Heart left ventricle (tissue), 16 donors: ENCODE measurements around the gene FRMD8. TPM values are rescaled to one million over a fixed set of nuclear protein-coding genes. Genes with fewer than 3 reads are reported as not detected.

Source experiments
- ATAC-seq, 4 donors: fragments of 200-7000 bp; cut with Tn5 transposase; one replicate each; pipeline ENCODE4 v1.9.1; 2020 to 2022; ENCODE audit warnings: moderate library complexity in 4 of 4, mild to moderate bottlenecking in 3 of 4, moderate number of reproducible peaks in 1 of 4
- DNase-seq, 5 donors: peaks; one replicate each; pipeline ENCODE4 v3.0.0-alpha.2; 2020
- H3K27ac ChIP-seq, 12 donors: fragments of 200-600 bp; sonication (generic) in 4 of 12; one replicate each; pipeline versions ENCODE4 v1.5.0 to v1.8.0; 2016 to 2022; ENCODE audit warnings: mild to moderate bottlenecking in 2 of 12
- H3K27me3 ChIP-seq, 9 donors: fragments of 200-600 bp; sonication (generic) in 2 of 9; one replicate each; pipeline versions ENCODE4 v1.5.1 to v1.8.0; 2016 to 2022; ENCODE audit warnings: mild to moderate bottlenecking in 3 of 9
- H3K36me3 ChIP-seq, 9 donors: fragments of 200-600 bp; sonication (generic) in 2 of 9; one replicate each; pipeline versions ENCODE4 v1.5.0 to v1.8.0; 2018 to 2022; ENCODE audit warnings: mild to moderate bottlenecking in 2 of 9
- H3K4me1 ChIP-seq, 12 donors: fragments of 200-600 bp; sonication (generic) in 4 of 12; one replicate each; pipeline versions ENCODE4 v1.5.0 to v1.8.0; 2016 to 2022; ENCODE audit warnings: mild to moderate bottlenecking in 3 of 12
- H3K4me3 ChIP-seq, 12 donors: fragments of 200-600 bp; sonication (generic) in 4 of 12; one replicate each; pipeline versions ENCODE4 v1.5.0 to v1.8.0; 2017 to 2022; ENCODE audit warnings: mild to moderate bottlenecking in 9 of 12, moderate library complexity in 4 of 12
- H3K9me3 ChIP-seq, 12 donors: fragments of 200-600 bp; sonication (generic) in 4 of 12; one replicate each; pipeline versions ENCODE4 v1.5.0 to v1.8.0; 2016 to 2022; ENCODE audit warnings: mild to moderate bottlenecking in 1 of 12
- POLR2A ChIP-seq, 2 donors: fragments of 450-650 bp; IDR thresholded peaks; one replicate each; pipeline ENCODE4 v1.6.1; 2017; ENCODE audit warnings: antibody characterized with exemption in 2 of 2, mild to moderate bottlenecking in 2 of 2, moderate library complexity in 2 of 2
- WGBS, 4 donors: extraction: QIAGEN DNeasy Blood & Tissue Kit in 2 of 4; methylation state at CpG; one replicate each; pipeline versions ENCODE4 v1.1.5 to v1.1.7; 2013 to 2018; 5-methylcytosine and 5-hydroxymethylcytosine counted together
- intact Hi-C, 10 donors: fragments of 100-400 bp; cut with DNase I; formaldehyde crosslinking; loops; one replicate each; pipeline versions ENCODE4 v1.11.1 to v1.14.2; 2022
- polyA plus RNA-seq, 2 donors: library from polyadenylated mRNA; stranded (reverse); fragments of 200-250 nt; gene quantifications; one replicate each; pipeline ENCODE4 v1.2.3, GENCODE V29; 2013
- total RNA-seq, 9 donors: library from RNA; depleted of rRNA in 2 of 9; stranded (reverse); fragments of >200 nt in 2 of 9; fragmentation: NEBNext Ultra II Directional in 3 of 9; extraction: Animal tissue kit (Norgen Biotek cat#: 25700) in 3 of 9; gene quantifications; one replicate each; pipeline versions ENCODE4 v1.1.0 to v1.2.4, GENCODE V29; 2016 to 2023
- TF ChIP-seq, protein P1 (sequence below), 12 donors: fragments of 200-600 bp; sonication (generic) in 4 of 12; IDR thresholded peaks; one replicate each; pipeline versions ENCODE4 v1.5.0 to v1.8.0; 2018 to 2022; ENCODE audit warnings: antibody characterized with exemption in 12 of 12, mild to moderate bottlenecking in 5 of 12
- donor health status: ischemic (EF 13 %, LVEDD 7.1; RV severe dilation, severe dysfunction).
- donor health status: healthy with polysubstance abuse.
- donor health status: DM: no; HTN: yes; CAD: no.
- donor health status: DM: no; HTN: no; CAD: no.
- donor health status: ischemic (EF 25% LVEDD 6.9; RV normal size, moderate dysfunction).
- donor health status: ischemic (EF 25% LVEDD 5.7; RV mildly dilated, moderate dysfunction).
- donor health status: healthy.
- donor health status: DM: yes; HTN: yes; CAD: no.
- donor health status: ischemic (EF 35%, LVEDD 5.7; RV mildly dilated, moderate dysfunction).
- donor health status: nonischemic (EF 11% LVEDD 7.7; RV severe dilation, severe dysfunction).
- donor health status: DM: yes; HTN: yes; CAD: no.
- donor health status: PGD.
- donor health status: ischemic (EF 29% LVEDD 5.4; RV normal size, mild dysfunction).
- donor health status: nonischemic (EF 23%, LVEDD 6.1; RV moderate dilation, normal function).

The FRMD8 gene
- total and polyA plus RNA-seq, 11 donors: 6.1 to 24.1 (median 11.3) TPM

DNA sequence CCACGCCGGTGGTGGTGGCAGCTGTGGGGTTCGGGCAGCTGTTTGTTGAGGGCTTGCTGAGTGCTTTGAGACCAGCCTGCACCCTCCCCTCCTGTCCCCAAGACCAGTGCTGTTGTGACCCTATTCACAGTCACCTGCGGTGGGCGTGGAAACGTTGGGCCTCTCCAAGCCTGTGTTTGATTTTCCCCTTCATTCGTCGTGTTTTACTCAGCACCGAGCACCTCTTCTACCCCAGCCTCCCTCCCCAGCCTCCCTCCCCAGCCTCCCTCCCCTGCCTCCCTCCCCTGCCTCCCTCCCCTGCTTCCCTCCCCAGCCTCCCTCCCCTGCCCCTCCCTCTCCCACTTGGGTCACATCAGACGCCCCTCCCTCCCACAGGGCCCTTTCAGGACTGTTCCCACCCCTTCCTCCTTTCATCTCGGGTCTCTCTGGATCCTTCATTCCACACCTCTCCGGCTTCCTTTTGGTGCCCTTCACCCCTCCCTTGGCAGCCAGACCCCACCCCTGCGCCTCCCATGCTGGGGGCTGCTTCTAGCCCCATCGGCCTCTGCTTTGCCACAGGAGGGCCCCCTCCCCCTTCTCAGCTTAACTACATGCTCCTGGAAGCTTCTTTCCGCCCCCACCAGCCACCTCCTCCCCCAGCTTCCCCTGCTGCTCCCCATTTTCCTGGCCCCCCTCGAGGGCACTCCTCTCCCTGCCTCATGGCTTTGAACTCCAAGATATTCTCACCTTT, 14.8 kb downstream of the FRMD8 start:
- Histone ChIP-seq H3K27ac (no peak overlapping the region), H3K9me3 (no peaks in the 10 kb centered on the region), H3K4me3 (no peak overlapping the region), H3K4me1 (peaks cover 0 to 25% (median 13%) of the 10 kb centered on the region in 12 donors), H3K27me3 (no peaks in the 10 kb centered on the region), H3K36me3 (peaks cover 4 to 93% (median 80%) of the 10 kb centered on the region in 9 donors)
- TF ChIP-seq, protein P1, sequence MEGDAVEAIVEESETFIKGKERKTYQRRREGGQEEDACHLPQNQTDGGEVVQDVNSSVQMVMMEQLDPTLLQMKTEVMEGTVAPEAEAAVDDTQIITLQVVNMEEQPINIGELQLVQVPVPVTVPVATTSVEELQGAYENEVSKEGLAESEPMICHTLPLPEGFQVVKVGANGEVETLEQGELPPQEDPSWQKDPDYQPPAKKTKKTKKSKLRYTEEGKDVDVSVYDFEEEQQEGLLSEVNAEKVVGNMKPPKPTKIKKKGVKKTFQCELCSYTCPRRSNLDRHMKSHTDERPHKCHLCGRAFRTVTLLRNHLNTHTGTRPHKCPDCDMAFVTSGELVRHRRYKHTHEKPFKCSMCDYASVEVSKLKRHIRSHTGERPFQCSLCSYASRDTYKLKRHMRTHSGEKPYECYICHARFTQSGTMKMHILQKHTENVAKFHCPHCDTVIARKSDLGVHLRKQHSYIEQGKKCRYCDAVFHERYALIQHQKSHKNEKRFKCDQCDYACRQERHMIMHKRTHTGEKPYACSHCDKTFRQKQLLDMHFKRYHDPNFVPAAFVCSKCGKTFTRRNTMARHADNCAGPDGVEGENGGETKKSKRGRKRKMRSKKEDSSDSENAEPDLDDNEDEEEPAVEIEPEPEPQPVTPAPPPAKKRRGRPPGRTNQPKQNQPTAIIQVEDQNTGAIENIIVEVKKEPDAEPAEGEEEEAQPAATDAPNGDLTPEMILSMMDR (IDR thresholded peaks at IDR 0.05): no peak
- no peak for TF ChIP-seq POLR2A (IDR thresholded peaks at IDR 0.05)
- DNase-seq (peak in 1 of 5 donors; percentile 9), ATAC-seq (no peak)
- 81 to 84% (median 82%) methylated on average over 16 of the region's 16 CpGs for WGBS, 4 donors
- intact Hi-C loops: no loop called here

DNA sequence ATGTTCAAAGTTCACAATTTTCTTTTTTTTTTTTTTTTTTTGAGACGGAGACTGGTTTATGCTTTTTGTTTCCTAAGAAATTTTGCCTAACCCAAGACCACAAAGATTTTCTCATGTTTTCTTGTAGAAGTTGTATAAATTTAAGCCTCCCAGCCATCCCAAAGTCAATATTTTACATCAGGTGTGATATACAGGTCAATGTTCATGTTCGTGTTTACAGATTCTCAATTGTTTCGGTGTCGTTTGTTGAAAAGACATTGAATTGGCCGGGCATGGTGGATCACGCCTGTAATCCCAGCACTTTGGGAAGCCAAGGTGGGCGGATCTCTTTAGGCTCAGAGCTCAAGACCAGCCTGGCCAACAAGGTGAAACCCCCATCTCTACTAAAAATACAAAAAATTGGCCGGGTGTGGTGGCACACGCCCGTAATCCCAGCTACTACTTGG, 15.4 kb downstream of the FRMD8 start:
- Histone ChIP-seq H3K27ac (no peak overlapping the region), H3K27me3 (no peaks in the 10 kb centered on the region), H3K4me1 (peaks cover 0 to 25% (median 13%) of the 10 kb centered on the region in 12 donors), H3K9me3 (no peaks in the 10 kb centered on the region), H3K36me3 (peaks cover 4 to 93% (median 80%) of the 10 kb centered on the region in 9 donors), H3K4me3 (no peak overlapping the region)
- ATAC-seq (no peak), DNase-seq (no peak)
- WGBS, 4 donors: 92 to 97% (median 94%) methylated on average over 10 of the region's 10 CpGs
- intact Hi-C loops: no loop called here
- TF ChIP-seq POLR2A (IDR thresholded peaks at IDR 0.05): no peak
- TF ChIP-seq, protein P1 (IDR thresholded peaks at IDR 0.05): no peak

DNA sequence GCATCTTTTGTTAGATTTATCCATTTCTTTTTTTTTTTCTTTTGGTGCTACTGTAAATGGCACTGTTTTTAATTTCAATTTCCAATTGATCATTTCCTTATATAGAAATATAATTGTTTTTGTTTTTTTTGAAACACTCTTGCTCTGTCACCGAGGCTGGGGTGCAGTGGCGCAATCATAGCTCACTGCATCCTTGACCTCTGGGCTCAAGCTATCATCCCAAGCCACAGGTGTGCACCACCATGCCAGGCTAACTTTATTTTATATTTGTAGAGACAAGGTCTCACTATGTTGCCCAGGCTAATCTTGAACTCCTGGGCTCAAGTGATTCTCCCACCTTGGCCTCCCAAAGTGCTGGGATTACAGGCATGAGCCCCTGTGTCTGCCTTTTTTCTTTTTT, 16.4 kb downstream of the FRMD8 start:
- no peak for ATAC-seq
- no peak for TF ChIP-seq POLR2A (IDR thresholded peaks at IDR 0.05)
- TF ChIP-seq, protein P1 (IDR thresholded peaks at IDR 0.05): no peak
- Histone ChIP-seq H3K9me3 (no peaks in the 10 kb centered on the region), H3K4me1 (peaks cover 0 to 25% (median 13%) of the 10 kb centered on the region in 12 donors), H3K27me3 (no peaks in the 10 kb centered on the region), H3K4me3 (no peak overlapping the region), H3K27ac (peak overlapping the region in 3 of 12 donors; percentile 45 to 85 (median 83)), H3K36me3 (peaks cover 4 to 93% (median 81%) of the 10 kb centered on the region in 9 donors)
- no peak for DNase-seq
- 84 to 92% (median 90%) methylated on average over 2 of the region's 2 CpGs for WGBS, 4 donors
- intact Hi-C loops: no loop called here

DNA sequence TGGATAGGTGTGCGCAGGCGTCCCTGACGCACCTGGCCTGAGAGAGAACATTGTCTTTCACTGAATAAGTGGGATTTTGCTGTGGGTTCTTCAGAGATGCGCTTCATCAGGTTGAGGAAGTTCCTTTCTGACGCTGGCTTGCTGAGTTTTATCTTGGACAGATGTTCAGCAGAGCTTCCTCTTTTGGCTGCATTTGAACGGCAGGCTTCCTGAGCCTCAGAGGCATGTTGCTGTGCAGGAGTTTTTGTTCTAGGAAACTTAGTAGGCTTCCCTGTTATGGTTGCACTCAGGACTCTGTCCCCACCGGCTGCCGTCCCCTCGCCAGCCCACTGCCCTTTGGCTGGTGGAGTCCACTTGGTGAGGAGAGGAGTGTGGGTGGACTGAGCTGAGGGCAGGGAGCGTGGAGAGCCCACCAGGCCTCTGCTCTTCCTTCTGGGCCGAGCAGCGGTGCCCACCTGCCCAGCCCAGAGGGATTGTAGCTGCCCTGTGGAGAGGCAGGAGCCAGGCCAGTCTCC, 17.2 kb downstream of the FRMD8 start:
- DNase-seq: peak in 1 of 5 donors; percentile 45
- intact Hi-C loops: loop anchor here in 1 of 10 donors (2.0 kb wide), 1 partner anchor 13 kb away; no protein-coding TSS in a partner anchor
- 61 to 66% (median 65%) methylated on average over 12 of the region's 12 CpGs for WGBS, 4 donors

More for the DNA sequence above, 17.2 kb downstream of the FRMD8 start:
- H3K4me3 ChIP-seq: no peak overlapping the region
- TF ChIP-seq POLR2A (IDR thresholded peaks at IDR 0.05): no peak
- TF ChIP-seq, protein P1 (IDR thresholded peaks at IDR 0.05): no peak
- no peaks in the 10 kb centered on the region for H3K27me3 ChIP-seq
- peaks cover 2 to 93% (median 81%) of the 10 kb centered on the region in 9 donors for H3K36me3 ChIP-seq
- peak overlapping the region; percentile 24 to 88 (median 72) for H3K27ac ChIP-seq
- peaks cover 0 to 25% (median 13%) of the 10 kb centered on the region in 12 donors for H3K4me1 ChIP-seq
- H3K9me3 ChIP-seq: no peaks in the 10 kb centered on the region
- ATAC-seq: peak in 3 of 4 donors; percentile 16 to 52 (median 52)
